GM19043 (cell line): ENCODE measurements around the gene PIK3CB.
"Not testable (repeated sequence)": the region's sequence is repeated elsewhere in the genome, so short reads cannot be mapped to it uniquely, and the experiment has no call there.

Source experiments
- ATAC-seq: cut with Tn5 transposase; IDR thresholded peaks from one replicate; pipeline ENCODE4 v1.9.1; 2021; ENCODE audit warnings: low read depth; ENCODE audit not compliant: unreplicated experiment

PIK3CB gene

DNA sequence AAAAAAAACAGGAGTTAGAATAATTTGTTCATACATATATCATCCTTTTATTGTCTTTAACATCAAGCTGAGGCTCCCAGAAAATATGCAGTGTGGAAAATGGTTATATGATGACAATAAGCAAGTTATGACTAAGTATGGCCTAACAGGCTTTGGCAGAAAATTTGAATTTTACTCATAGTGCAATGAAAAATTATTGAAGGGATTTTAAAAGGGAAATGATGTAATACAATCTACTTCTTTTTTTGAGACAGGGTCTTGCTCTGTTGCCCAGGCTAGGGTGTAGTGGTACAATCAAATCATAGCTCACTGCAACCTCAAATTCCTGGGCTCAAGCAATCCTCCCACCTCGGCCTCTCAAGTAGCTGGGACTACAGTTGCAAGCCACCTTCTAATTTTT is 147.5 kb downstream of the PIK3CB start:
- ATAC-seq, result peak; percentile 19

DNA sequence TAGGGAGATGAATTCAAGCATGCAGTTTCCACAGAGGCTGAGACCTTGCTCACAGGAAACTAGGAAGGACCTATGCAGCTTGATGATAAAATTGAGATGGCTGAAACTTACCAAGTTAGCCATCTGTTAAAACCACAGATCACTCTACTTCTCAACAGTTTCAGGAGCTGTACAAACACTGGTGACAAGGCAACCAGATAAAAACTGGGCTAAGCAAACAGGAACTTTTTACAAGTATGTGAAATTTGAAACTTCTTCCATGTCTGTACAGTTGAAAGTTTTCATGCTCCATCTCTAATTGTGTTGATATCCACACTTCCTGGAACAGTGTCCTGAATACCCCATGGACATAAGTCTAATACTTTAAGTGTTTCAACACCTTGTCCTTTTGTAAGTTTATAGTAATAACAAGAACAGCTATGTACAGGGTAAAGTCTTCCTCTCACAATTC is 147.9 kb downstream of the PIK3CB start:
- peak; percentile 99 for ATAC-seq

DNA sequence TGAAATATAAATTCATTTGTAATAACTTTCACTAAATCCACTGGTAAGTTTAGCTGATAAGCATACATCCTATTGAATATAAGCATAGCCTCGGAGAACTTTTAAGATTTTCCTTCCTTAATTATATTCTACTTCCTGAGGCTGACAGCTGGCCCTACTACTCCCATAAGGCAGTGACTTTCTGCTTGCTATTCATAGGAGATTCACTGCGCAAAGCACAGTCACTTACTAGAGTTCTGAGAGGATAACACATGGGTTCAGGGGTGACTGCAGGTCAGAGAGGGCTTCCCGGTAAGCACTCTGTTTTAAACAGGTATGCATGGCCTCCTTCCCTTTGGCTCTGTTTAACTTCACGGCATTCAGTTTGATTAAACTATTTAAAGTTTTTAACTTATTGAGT is 150.3 kb downstream of the PIK3CB start:
- ATAC-seq, result no peak

DNA sequence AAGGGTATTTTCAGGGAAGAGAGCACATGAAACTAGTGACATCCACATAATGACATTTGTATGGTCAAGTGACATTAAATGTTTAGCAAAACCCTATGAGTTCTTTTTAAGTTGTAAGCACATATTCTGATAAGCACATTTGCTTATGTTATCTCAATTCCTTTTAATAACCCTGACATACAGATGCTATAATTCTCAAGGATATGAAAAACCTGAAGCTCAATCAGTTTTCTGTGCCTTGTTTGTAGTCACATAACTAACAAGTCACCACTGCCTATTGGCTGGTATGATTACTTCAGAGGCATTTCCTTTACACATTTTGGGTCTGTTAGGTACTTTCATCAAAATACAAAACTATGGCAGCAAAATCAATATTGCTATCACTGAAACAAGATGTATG is 152.1 kb downstream of the PIK3CB start:
- no peak for ATAC-seq

DNA sequence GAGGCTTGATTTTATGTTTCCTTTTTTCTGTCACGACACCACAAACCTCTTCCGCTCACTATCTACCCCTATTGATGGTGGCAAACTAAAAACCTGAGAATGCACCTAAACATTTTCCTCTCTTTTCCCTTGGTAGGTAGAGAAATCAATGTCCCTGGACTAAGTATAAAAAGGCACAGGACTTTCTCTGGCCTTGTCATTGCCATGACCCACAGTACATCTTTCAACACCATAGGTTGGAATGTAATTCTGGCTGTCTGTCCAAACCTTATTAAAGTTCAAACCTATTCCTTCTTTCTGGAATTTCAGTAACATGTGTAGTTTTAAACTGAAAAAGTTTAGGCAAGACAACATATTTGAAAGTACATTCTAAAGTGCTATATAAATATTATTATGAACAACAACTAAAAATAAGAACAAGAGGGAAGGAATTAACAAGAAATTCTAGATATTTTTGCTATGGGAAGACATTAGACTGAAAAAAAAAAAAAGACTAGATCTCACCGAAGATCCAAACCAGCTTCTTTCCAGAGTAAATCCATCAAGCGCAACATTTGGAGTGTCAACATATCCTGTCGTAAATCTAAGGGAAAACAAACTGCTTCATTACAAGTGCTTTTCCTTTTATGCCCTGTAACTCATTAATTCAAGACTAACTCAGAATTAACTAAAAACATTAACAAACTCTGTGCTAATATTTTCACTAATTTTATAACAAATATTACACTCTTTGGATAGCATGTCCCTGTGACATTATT is 153.1 kb downstream of the PIK3CB start:
- no peak for ATAC-seq

DNA sequence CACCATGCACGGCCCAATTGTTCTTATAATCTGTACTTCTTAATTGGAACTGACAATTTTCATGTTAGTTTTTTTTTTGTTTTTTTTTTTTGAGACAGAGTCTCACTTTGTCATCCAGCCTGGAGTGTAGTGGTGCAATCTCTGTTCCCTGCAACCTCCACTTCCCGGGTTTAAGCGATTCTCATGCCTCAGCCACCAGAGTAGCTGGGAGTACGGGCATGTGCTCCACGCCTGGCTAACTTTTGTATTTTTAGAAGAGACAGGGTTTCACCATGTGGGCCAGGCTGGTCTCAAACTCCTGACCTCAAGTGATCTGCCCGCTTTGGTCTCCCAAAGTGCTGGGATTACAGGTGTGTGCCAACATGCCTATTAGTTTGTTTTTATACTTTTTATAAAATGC is 153.8 kb downstream of the PIK3CB start:
- ATAC-seq, result not testable (repeated sequence)

DNA sequence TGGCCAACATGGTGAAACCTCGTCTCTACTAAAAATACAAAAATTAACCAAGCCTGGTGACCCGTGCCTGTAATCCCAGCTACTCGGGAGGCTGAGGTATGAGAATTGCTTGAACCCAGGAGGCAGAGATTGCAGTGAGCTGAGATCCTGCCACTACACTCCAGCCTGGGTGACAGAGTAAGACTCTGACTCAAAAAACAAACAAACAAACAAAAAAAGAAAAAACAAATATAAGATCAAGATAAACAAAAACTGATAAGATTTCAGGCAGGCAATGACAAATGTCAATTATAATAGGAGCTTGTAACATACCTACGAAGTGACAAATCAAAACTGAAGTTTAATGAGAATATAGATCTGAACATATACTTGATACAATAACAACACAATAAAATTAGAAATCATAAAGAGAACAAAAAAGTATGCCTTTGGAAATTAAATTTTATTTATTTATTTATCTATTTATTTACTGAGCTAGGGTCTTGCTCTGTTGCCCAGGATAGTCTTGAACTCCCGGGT is 155.8 kb downstream of the PIK3CB start:
- ATAC-seq, result no peak

DNA sequence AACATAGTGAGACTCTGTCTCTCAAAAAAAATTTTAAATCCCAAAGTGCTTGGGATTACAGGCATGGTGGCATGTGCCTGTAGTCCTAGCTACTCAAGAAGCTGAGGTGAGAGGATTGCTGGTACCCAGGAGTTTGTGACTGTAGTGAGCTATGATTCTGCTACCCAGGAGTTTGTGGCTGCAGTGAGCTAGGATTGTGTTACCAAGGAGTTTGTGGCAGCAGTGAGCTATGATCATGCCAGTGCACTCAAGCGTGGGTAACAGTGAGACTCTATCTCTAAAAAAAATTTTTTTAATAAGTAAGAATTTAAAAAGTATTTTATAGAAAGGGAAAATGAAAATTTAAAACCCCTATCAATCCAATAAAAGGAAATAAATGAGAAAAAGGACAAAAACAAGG is 156.6 kb downstream of the PIK3CB start:
- no peak for ATAC-seq

DNA sequence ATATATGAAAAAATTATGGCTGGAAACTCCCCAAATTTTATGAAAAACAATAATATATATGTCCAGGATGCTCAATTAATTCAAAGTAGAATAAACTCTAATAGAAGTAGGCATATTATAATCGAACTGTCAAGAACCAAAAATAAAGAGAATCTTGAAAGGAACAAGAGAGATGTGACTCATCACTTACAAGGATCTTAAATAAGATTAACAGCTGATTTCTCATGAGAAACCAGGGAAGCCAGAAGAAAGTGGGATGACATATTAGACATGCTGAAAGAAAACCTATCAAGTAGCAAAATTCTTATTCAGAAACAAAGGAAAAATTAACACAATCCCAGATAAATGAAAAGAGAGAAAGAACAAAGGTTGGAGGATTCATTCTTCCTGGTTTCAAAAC is 159.3 kb downstream of the PIK3CB start:
- no peak for ATAC-seq

DNA sequence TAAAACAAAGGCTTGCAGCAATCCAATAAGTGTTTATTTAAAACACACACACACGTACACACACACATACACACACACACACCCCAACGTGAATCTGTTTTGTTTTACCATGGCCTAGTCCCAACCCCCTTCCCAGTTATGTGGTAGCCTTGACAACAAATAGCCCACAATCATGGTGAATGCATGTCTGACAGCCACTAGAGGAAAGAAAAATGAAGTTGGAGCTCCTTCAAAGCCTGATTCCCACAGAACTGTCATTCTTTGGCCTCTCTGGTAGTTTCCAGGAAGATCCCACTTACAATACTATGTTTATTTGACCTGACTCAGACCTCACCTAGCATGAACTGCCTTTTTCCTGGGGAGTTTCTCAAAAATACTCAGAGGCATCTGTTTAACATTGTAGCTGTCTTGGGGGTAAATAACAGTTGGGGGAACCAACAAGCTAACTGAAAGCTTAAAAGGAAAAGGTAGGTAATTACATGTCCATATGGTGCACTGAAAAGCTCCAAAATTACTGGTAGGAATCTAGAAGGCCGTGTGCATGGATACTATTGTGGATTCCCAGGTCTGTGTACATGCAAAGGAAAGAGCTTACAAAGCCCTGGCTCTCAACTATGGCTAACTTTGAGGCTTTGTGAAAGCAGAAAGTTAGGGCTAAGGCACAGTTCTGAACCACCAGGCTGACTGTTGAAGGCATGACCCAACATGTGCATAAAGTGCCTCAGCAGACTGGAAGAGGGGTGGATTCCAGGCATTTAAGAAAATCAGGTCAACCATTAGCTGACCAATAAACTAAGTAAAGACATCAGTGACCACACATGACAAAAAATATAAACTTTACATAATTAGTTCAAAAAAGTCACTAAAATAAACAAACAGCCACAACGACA is 160.8 kb downstream of the PIK3CB start:
- no peak for ATAC-seq

DNA sequence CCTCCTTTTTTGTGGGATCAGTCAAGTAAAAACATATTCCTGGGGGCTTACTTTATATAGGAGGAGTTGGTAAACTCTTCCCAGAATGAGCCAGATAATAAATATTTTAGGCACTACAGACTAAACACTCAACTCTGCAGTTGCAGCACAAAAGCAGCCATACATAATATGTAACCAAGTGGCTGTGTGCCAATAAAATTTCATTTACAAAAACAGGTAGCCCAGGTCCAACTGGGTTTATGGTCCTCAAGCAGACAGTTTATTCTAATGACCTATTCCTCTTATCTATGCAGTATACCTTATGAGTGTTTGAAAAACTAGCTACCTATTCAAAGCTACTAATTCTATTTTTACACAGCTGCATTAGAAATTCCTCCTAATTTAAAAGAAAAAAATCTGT is 164.3 kb downstream of the PIK3CB start:
- ATAC-seq, result no peak

DNA sequence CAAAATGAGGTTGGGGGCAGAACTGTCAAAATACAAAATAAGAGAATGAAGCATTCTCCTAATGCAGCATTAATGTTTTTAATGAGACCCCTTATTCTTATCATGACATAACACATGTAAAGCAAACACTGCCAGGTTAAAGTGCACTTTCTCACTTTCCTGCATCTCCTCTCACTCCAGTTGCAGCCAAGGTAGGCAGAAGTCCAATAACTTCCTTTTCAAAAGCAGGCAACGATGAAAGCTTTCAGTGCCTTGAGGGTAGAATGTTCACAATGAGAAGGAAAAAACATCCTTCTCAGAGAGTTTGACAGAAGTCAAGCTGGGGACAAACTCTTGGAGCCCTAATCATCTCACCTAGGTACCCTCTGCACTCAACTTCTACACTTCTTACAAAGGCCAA is 166.6 kb downstream of the PIK3CB start:
- no peak for ATAC-seq

DNA sequence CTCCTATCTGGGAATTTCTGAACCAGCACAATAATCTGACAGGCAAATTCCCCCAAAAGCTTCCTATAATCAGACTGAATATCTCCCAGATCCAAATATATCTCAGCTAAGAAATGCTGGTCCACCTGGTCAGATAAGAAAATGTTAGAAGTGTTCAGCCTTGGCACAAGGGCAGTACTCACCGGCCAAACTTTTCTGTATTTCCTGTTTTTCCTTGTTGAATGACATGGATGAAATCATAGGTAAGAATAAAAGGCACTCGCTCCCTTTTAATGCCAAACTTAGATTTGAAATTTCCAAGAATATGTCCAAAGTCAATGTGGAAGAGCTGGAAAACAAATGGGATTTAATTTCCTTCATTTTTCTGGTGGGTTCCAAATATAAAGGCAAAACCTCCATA is 177.2 kb downstream of the PIK3CB start:
- ATAC-seq, result no peak

DNA sequence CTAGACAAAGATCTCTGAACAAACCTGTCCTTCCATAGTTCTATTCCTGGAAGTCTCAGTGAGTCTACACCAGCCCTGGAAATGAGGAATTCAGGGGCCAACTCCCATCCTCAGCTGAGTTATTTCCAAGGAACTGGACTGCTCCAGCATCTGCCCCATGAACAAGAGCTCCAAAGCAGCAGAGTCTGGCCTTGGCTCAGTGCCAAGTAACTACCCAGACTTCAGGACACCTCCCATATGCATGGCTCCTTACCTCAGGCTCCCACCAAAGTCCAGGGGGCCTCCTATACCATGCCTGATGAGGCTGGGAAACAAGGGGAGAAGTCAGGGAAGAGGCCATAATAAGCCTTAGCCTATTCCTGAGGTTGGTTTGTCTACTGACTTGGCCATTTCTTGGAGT is 181.2 kb downstream of the PIK3CB start:
- no peak for ATAC-seq

DNA sequence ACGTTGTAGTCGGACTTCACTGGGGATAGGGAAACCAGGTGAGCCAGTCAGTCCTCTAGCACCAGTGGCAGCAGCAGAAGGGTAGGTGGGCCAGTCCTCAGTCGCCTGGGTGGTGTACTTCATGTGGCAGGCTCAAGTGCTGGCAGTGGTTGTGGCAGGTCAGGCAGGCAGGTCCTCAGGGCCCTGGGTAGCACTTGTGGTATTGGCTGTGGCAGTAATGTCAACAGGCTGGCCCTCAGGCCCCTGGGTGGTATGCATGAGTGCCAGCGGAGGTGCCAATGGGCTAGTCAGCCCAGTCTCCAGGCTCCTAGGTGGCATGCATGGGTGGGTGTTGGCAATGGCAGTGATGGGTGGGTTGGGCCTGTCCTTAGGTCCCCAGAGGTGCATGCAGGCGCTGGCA is 185.6 kb downstream of the PIK3CB start:
- ATAC-seq, result no peak

DNA sequence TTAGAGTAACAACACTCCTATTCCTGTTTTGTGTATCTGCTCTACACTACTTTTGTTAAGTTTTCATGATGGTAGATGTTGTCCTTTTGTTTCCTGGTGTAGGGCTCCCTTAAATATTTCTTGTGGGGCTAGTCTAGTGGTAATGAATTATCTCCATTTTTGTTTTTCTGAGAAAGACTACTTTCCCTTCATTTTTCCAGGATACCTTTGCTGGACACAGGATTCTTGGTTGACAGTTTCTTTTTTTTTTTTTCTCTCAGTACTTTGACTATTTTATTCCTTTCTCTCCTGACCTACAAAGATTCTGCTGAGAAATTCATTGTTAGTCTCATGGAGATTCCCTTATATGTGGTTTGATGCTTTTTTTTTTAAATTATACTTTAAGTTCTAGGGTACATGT is 188.2 kb downstream of the PIK3CB start:
- ATAC-seq, result no peak

DNA sequence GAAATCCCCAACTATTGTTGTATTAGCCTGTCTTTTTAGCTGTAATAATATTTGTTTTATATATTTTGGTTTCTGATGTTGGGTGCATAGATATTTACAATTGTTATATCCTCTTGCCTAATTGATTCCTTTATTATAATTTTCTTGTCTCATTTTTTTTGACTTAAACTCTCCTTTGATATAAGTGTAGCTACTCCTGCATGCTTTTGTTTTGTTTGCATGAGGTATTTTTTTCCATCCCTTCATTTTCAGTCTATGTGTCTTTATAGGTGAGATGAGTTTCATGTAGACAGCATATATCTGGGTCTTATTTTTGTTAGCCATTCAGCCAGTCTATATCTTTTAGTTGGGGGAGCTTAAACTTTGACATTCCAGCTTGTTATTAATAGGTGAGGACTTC is 188.7 kb downstream of the PIK3CB start:
- ATAC-seq, result no peak

DNA sequence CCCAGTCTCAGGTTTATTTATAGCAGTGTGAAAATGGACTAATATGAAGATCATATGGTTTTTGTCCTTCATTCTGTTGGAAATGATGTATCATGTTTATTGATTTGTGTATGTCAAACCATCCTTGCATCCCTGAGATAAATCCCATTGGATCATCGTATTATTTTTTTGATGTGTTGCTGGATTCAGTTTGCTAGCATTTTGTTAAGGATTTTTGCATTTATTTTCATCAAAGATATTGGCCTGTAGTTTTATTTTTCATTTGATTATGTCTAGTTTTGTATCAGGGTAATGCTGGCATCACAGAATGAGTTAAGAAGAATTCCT is 191.8 kb downstream of the PIK3CB start:
- ATAC-seq, result no peak

DNA sequence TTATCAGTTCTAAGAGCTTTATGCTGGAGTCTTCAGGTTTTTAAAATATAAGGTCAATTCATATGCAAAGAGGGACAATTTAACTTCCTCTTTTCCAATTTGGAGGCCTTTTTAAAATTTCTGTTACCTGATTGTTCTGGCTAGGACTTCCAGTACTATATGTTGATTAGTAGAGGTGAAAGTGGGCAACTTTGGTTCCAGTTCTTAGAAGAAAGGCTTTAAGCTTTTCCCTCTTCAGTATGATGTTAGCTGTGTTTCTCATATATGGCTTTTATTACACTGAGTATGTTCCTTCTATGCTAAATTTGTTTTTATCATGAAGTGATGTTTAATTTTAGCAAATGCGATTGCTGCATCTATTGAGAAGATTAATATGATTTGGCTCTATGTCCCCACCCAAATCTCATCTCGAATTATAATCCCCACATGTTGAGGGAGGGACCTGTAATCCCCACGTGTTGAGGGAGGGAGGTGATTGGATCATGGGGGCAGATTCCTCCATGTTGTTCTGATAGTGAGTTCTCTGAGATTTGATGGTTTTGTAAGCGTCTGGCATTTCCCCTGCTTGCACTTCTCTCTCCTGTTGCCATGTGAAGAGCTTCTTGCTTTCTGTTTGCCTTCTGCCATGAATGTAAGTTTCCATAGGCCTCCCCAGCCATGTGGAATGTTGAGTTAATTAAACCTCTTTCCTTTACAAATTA is 192.4 kb downstream of the PIK3CB start:
- no peak for ATAC-seq

DNA sequence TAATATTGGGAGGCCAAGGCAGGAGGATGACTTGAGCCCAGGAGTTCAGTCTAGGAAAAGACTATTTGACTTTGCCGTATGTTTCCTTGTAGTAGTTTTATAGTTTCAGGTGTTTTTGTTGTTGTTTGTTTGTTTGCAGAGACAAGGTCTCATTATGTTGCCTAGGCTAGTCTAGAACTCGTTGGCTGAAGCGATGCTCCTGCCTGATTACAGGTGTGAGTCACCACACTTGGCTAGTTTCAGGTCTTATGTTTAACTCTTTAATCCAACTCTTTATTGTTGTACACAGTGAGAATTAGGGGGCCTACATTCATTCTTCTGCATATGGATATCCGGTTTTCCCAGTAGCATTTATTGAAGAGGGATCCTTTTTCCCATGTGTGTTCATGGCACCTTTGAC is 194.2 kb downstream of the PIK3CB start:
- ATAC-seq, result no peak

DNA sequence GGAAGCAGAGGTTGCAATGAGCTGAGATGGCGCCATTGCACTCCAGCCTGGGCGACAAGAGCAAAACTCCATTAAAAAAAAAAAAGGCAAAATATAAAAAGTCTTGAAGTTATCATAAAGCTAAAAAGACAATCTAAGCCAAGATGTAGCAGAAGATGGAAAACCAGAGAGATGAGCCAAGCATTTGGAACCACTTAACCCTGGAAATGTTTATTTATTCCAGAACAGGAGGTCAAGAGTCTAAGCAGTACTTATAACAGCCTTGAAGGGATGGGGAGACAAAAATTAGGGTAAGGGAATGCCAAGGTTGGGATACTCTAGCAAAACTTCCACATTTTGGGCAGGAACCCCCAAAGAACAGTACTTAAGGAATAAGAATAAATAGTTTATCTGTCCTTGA is 196.1 kb downstream of the PIK3CB start:
- ATAC-seq, result no peak
